ENCODE data around the gene NEGR1. TPM values are rescaled to one million over a fixed set of nuclear protein-coding genes. Genes with fewer than 3 reads are reported as not detected.

NEGR1 gene
- total RNA-seq, 2 donors from 2014 or later, result not detected

- Mint-ChIP-seq H3K36me3 (peaks cover 0 to 5% of the 10 kb centered on the region in 2 donors), H3K9me3 (peaks cover 12 to 19% of the 10 kb centered on the region in 2 donors), H3K27ac (no peak overlapping the region)
- ATAC-seq, result no peak
- no peak for DNase-seq (ENCODE audit: low spot score in 2 of 2)
These were observed 565.2 kb downstream of the NEGR1 start for GRCh38 chr1:71717186-71717585.

GRCh38 chr1:71711456-71711855, 570.9 kb downstream of the NEGR1 start:
- no peak overlapping the region for H3K27ac Mint-ChIP-seq

GRCh38 chr1:71706029-71706671, 576.2 kb downstream of the NEGR1 start:
- ATAC-seq, result no peak
- no peaks in the 10 kb centered on the region for H3K36me3 Mint-ChIP-seq

More at GRCh38 chr1:71711456-71711855, 570.9 kb downstream of the NEGR1 start:
- Mint-ChIP-seq H3K9me3 (peaks cover 24 to 28% of the 10 kb centered on the region in 2 donors), H3K36me3 (peaks cover 0 to 5% of the 10 kb centered on the region in 2 donors)
- DNase-seq (ENCODE audit: low spot score in 2 of 2) (no peak), ATAC-seq (no peak)

GRCh38 chr1:71698186-71698585, 584.2 kb downstream of the NEGR1 start:
- H3K9me3 Mint-ChIP-seq, result peaks cover 9 to 11% of the 10 kb centered on the region in 2 donors
- ATAC-seq, result no peak
- no peak overlapping the region for H3K27ac Mint-ChIP-seq
- H3K36me3 Mint-ChIP-seq, result no peaks in the 10 kb centered on the region
- DNase-seq (ENCODE audit: low spot score in 2 of 2), result no peak

More at GRCh38 chr1:71706029-71706671, 576.2 kb downstream of the NEGR1 start:
- DNase-seq (ENCODE audit: low spot score in 2 of 2), result no peak
- no peak overlapping the region for H3K27ac Mint-ChIP-seq
- H3K9me3 Mint-ChIP-seq, result peaks cover 36 to 38% of the 10 kb centered on the region in 2 donors

- Mint-ChIP-seq H3K9me3 (peaks cover 0 to 4% of the 10 kb centered on the region in 2 donors), H3K36me3 (no peaks in the 10 kb centered on the region)
These were observed 586.5 kb downstream of the NEGR1 start for GRCh38 chr1:71695821-71696220.

GRCh38 chr1:71695084-71695483, 587.3 kb downstream of the NEGR1 start:
- ATAC-seq, result no peak
- Mint-ChIP-seq H3K27ac (no peak overlapping the region), H3K36me3 (no peaks in the 10 kb centered on the region), H3K9me3 (no peaks in the 10 kb centered on the region)
- DNase-seq (ENCODE audit: low spot score in 2 of 2), result no peak

More at GRCh38 chr1:71695821-71696220, 586.5 kb downstream of the NEGR1 start:
- ATAC-seq (no peak), DNase-seq (ENCODE audit: low spot score in 2 of 2) (no peak)
- no peak overlapping the region for H3K27ac Mint-ChIP-seq

GRCh38 chr1:71693581-71693980, 588.8 kb downstream of the NEGR1 start:
- H3K9me3 Mint-ChIP-seq, result peaks cover 0 to 3% of the 10 kb centered on the region in 2 donors
- DNase-seq (ENCODE audit: low spot score in 2 of 2) (no peak), ATAC-seq (no peak)
- H3K36me3 Mint-ChIP-seq, result no peaks in the 10 kb centered on the region
- no peak overlapping the region for H3K27ac Mint-ChIP-seq

DNA sequence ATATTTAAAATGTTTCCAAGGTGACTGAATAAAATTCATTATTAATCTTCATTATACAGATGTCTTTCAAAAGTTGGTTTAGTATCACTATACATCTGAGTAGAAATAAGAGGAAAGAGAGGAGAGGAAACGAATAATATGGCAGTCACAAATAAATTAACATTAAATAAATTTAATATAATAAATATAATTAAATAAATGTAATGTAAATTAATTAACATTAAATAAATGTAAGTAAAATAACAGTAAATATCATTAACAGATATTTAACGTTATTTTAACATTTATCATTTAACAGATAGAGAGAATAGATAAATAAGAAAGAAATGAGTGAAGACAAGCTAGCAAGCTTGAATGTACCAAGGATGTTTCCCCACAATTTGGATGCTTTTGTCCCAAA, 592.7 kb downstream of the NEGR1 start:
- Mint-ChIP-seq H3K27ac (no peak overlapping the region), H3K36me3 (no peaks in the 10 kb centered on the region), H3K9me3 (peaks cover 0 to 3% of the 10 kb centered on the region in 2 donors)
- DNase-seq (ENCODE audit: low spot score in 2 of 2), result no peak
- ATAC-seq, result no peak

GRCh38 chr1:71687376-71687775, 595.0 kb downstream of the NEGR1 start:
- H3K36me3 Mint-ChIP-seq, result no peaks in the 10 kb centered on the region
- peaks cover 0 to 3% of the 10 kb centered on the region in 2 donors for H3K9me3 Mint-ChIP-seq

DNA sequence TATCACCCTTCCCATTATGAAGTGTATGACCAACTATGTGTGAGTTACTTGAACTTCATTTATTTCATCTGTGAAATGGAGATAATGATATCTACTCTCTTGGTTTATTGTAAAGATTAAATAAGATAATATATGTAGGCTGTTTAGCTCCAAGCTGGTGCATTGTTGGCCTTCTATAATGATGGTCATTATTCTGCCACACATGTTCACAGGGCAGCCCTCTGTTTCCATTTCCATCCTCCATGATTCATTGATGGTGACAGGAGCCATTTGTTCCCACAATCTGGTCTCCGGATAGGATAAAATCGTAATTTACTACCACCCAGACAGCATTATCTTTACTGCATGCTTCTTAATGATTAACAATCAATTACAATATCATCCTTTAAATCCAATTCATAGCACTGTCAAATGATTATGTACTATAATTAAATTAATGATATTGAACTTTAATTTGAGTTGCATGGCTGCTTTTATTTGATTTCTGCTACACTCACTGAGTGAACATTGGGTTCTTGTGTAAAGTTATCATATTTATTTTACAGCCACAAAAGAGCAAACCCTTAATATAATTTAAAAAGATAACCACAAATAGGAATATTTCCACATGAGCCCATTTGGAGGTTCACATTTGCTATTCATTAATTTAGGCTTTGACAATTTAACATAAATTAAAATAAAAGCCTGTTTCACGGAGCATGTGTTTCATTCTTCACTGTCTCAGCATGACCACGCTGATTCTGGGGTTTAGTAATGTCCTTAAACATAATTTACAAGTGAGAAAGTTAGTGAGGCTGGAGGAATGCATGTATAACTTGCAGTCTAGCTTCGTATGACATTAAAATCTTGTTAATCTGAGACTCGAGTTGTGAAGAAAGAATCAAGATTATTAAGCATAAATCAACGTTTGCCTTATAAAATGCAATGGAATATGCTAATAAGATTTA, 605.1 kb downstream of the NEGR1 start:
- H3K27ac Mint-ChIP-seq, result no peak overlapping the region
- DNase-seq (ENCODE audit: low spot score in 2 of 2) (no peak), ATAC-seq (no peak)
- H3K9me3 Mint-ChIP-seq, result peaks cover 0 to 3% of the 10 kb centered on the region in 2 donors
- H3K36me3 Mint-ChIP-seq, result no peaks in the 10 kb centered on the region

More at GRCh38 chr1:71687376-71687775, 595.0 kb downstream of the NEGR1 start:
- ATAC-seq (no peak), DNase-seq (ENCODE audit: low spot score in 2 of 2) (no peak)
- H3K27ac Mint-ChIP-seq, result no peak overlapping the region

- ATAC-seq (no peak), DNase-seq (ENCODE audit: low spot score in 2 of 2) (no peak)
- no peaks in the 10 kb centered on the region for H3K36me3 Mint-ChIP-seq
- peaks cover 4 to 8% of the 10 kb centered on the region in 2 donors for H3K9me3 Mint-ChIP-seq
- no peak overlapping the region for H3K27ac Mint-ChIP-seq
These were observed 614.3 kb downstream of the NEGR1 start for GRCh38 chr1:71668065-71668464.

GRCh38 chr1:71667216-71667615, 615.1 kb downstream of the NEGR1 start:
- H3K9me3 Mint-ChIP-seq, result peaks cover 4 to 8% of the 10 kb centered on the region in 2 donors
- ATAC-seq (no peak), DNase-seq (ENCODE audit: low spot score in 2 of 2) (no peak)
- H3K27ac Mint-ChIP-seq, result no peak overlapping the region
- H3K36me3 Mint-ChIP-seq, result no peaks in the 10 kb centered on the region

- Mint-ChIP-seq H3K27ac (no peak overlapping the region), H3K36me3 (no peaks in the 10 kb centered on the region), H3K9me3 (peaks cover 0 to 4% of the 10 kb centered on the region in 2 donors)
- no peak for ATAC-seq
- no peak for DNase-seq (ENCODE audit: low spot score in 2 of 2)
These were observed 615.7 kb downstream of the NEGR1 start for GRCh38 chr1:71666609-71667008.

DNA sequence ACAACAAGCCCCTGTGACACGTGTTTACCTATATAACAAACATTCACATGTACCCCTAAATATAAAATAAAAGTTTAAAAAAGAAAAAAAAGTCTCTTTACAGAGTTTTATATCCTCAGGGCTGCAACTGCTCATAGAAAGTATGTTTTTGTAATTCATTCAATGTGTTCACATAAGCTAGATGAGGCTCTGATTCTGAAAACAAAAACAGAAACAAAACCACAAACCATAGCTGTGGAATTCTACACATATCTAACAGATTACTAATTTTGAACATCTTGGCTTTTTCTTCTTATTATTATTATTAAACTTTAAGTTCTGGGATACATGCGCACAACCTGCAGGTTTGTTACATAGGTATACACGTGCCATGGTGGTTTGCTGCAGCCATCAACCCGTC, 621.9 kb downstream of the NEGR1 start:
- Mint-ChIP-seq H3K36me3 (no peaks in the 10 kb centered on the region), H3K9me3 (peaks cover 7 to 13% of the 10 kb centered on the region in 2 donors), H3K27ac (no peak overlapping the region)
- no peak for ATAC-seq
- DNase-seq (ENCODE audit: low spot score in 2 of 2), result no peak

DNA sequence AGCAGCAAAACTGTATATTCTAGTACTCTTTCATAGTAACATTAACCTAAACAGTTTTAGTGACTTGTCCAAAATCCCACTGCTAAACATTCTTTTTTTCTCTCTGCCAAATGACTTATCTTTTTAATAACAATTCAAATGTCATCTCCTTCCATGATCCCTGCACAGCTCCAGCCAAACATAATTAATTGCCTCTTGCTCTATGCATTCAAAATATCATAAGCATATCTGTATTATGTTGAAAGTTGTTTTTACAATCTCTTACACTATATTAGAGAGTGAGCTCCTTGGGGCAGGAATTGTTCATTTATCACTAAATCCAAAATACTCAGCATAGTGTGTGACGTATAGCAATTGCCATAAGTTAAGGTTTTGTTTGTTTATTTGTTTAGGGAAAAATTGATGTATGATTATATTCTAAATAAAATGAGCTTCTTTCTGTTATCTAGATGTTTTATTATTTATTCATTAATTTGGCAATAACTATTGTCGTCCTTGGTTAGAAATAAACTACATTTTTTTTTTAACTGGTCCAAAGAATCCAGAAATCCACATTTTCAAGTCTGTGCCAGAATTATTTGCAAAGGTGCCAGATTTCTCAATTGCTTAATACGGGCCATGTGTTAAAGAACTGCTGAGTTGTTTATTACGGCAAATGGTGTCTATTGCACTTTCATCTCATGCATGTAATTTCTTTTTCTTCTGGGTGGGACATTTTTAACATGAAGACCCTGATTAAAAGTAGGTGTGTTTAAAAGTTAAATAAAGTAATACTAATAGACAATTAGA, 624.3 kb downstream of the NEGR1 start:
- Mint-ChIP-seq H3K27ac (no peak overlapping the region), H3K9me3 (peaks cover 7 to 13% of the 10 kb centered on the region in 2 donors), H3K36me3 (no peaks in the 10 kb centered on the region)
- DNase-seq (ENCODE audit: low spot score in 2 of 2) (no peak), ATAC-seq (no peak)

GRCh38 chr1:71656902-71657301, 625.4 kb downstream of the NEGR1 start:
- Mint-ChIP-seq H3K36me3 (no peaks in the 10 kb centered on the region), H3K27ac (no peak overlapping the region), H3K9me3 (peaks cover 7 to 13% of the 10 kb centered on the region in 2 donors)
- no peak for ATAC-seq
- no peak for DNase-seq (ENCODE audit: low spot score in 2 of 2)
